Epidermal melanocyte (primary cell): Measurements from ENCODE around the gene PRXL2B.
A peak's percentile ranks its signal among the peaks of the same experiment; 100 is the strongest.

Experiments used
- DNase-seq: peaks from one replicate; pipeline ENCODE4 v3.0.0; 2011; ENCODE audit warnings: low spot score; ENCODE audit not compliant: insufficient read length

The PRXL2B gene

DNA sequence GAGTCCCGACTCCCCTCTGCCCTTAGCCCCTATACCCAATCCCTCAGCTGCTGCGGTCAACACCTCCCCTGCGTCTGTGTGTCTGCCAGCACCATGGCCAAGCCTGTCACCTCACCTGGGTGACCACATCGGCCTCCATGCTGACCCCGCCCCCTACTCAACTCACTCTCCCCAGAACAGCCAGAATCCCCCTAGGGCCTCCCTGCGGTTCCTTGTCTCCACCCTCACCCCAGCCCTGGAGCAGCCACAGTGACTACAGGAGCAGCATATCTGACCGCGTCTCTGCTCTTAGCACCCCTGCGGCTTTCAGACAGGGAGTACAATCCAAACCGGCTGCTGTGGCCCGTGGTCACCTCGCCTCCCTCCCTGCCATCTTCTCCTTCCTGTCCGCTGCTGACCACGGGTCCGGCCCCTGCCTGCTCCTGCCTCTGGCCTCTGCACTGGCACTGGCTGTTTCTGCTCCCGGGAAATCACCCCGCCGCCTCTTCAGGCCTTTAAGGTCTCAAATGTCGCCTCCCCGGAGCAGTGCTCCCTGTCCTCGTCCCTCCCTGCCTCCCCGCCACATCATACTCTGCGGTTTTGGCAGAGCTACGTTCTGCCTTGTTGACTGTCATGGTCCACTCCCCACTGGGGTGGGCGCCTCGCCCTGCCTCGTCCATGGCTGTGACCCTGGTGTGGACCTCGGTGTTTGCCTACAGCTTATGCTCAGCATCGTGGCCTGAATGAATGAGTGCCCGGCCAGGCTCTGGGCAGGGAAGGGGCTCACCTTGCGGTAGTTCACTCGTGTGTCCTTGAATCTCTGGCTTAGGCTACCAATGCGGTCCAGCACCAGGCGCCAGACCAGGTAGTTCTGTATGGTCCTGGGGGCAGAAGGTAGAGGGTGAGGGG, 11.1 kb downstream of the PRXL2B start:
- no peak for DNase-seq

- no peak for DNase-seq
These were observed 11.9 kb downstream of the PRXL2B start for GRCh38 chr1:2598329-2598931.

DNA sequence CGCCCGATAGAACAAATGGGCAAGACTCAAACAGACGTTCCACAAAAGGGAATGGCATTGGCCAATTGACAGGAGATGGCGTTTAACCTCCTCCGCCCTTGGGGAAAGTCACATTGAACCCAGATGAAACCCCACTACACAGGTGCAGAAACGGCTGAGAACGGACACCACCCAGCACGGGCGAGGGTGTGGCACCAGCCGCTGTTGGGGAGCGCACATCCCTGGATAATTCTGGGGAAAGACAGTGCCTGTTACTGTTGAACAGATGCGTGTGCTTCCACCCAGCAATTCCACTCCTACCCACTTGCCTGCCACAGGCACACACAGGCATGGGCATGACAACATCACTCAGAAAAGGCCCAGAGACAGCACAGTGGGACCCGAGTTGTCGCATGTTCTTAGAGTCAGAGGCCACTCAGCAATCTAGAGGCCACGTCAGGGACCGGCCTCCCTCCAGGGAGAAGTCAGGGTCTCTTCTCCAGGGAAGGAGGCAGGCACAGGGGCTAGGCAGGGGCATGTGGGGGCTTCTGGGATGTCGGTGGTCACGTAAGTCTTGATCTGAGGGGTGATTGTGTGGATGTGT, 15.2 kb downstream of the PRXL2B start:
- DNase-seq, result no peak

- no peak for DNase-seq
These were observed 15.8 kb downstream of the PRXL2B start for GRCh38 chr1:2602311-2602835.

- no peak for DNase-seq
These were observed 16.4 kb downstream of the PRXL2B start for GRCh38 chr1:2602866-2603520.

DNA sequence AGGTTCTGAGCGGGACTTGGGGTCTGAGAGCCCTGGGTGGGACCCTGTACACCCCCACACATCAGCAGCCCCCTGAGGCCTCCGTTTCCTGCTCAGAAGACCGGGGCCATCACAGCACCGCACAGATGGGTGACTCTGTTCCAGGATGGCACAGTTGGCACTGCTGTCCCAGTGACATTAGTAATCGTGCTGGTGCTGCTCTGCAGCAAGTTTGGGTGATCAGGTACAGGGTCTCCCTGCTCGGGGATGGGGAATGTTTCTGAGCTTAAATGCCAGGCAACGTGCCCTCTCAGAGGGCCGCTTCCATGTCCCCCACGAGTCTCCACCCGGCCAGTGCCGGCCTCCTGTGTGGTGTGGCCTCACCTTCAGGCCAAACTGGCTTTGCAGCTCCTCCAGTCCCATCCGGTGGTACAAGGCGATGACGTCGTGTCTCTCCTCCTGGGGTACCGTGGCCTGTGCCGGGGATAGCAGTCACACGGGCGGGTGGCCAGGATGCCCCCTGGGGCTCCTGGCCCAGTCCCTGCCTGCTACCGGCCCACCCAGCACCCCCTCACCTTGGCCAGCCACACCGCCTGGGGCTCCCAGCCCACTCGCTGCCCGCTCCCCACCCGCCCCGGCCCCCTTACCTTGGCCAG, 17.1 kb downstream of the PRXL2B start:
- no peak for DNase-seq

GRCh38 chr1:2604156-2604843, 17.7 kb downstream of the PRXL2B start:
- DNase-seq, result no peak

DNA sequence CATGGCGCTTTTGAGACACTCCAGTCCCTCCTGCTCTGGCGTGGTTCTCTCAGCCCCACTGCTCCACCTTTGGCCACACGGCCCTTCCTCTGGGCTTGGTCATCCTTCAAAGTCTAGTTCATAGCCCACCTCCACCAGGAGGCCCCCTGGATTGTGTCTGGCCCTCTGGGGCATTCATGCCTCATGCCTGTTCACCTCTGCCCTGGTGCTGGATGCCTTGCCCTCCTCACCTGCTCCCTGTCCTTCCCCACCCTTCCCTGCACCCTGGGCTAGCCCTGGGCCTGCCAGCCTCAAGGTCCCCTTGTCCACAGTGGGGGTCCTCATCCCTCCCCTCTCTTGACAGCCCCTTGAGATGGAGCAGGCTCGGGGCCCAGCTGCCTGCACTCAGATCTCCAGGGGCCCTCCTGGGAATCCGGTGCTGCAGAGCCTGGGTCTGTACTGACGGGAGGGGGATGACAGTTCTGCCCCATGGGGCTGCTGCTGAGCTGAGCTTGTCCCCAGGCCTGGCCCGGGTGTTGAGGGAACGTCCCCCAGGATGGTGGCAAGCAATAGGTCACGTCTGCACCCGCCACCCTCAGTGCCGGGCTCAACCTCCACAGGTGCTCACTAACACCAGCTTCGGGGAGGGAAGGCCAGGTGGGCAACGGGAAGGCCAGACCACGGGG, 18.4 kb downstream of the PRXL2B start:
- DNase-seq, result no peak

- no peak for DNase-seq
These were observed 19.2 kb downstream of the PRXL2B start for GRCh38 chr1:2605509-2606395.

- no peak for DNase-seq
These were observed 19.9 kb downstream of the PRXL2B start for GRCh38 chr1:2606396-2606880.

GRCh38 chr1:2606881-2607621, 20.5 kb downstream of the PRXL2B start:
- DNase-seq, result no peak

GRCh38 chr1:2607641-2608091, 21.1 kb downstream of the PRXL2B start:
- DNase-seq, result no peak

DNA sequence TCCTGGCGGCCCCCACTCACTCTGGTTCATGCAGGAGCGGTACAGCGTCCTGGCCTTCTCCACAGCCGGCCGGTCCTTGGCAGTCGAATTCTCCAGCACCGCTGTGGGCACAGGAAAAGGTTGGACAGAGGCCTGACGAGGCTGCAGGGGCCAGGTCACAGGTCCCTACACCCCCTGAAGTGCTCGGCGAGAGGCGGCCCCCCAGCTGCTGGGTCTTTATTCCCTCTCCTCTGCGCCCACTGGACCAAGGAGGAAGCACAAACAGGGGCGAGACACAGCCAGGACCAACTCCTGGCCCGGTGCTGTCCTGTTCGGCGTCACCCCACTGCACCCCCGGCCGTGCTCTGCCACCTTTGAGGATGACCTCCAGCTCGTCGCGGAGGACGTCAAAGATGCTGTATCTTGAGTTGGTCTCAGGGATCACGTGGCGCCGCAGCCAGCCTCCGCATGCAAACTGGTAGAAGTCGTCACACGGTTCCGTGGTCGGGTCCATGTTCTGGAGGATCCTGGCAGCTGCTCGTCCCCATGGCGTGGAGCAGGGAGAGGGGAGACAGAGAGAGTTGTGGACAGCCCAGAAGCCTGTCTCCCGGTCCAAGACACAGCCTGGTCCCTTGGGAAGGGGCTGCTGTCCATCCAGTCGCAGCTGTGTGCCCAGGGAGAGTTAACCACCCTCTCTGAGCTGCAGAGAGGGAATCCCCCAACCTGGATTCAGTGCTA, 22.9 kb downstream of the PRXL2B start:
- DNase-seq, result no peak

DNA sequence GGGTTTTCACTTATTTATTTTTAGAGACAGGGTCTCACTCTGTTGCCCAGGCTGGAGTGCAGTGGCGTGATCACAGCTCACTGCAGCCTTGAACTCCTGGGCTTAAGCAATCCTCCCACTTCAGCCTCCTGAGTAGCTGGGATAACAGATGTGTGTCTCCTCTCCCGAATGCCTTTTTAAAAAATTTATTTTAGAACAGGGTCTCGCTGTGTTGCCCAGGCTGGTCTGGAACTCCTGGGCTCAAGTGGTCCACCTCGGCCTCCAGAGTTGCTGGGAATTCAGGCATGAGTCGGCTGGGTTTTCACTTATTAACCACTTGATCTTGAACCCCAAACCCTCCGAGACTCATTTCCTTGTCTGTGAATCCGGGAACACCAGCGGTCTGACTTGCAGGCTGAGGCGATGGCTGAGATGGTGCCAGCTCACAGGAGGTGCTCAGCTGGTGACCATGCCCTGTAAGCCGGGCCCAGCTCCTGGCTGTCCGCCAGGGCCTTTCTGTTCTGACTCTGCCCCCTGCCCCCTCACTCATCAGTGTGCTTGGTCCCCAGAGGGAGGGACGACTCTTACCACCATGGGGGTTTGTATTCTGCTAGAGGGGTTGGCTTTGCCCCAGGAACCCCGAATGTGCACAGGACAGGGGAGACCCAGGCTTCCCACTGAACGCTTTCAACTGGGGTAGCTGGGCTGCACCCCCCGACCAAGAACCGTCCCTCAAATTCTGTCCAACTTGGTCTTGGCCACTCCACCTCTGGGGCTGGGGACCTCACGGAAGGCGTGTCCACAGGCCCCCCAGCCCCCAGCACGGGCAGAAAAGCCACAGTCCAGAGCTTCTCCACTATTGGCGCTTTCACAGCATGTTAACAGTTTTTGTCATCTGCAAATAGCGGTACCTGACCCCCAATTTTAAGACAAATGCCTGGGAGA, 23.7 kb downstream of the PRXL2B start:
- DNase-seq, result no peak

DNA sequence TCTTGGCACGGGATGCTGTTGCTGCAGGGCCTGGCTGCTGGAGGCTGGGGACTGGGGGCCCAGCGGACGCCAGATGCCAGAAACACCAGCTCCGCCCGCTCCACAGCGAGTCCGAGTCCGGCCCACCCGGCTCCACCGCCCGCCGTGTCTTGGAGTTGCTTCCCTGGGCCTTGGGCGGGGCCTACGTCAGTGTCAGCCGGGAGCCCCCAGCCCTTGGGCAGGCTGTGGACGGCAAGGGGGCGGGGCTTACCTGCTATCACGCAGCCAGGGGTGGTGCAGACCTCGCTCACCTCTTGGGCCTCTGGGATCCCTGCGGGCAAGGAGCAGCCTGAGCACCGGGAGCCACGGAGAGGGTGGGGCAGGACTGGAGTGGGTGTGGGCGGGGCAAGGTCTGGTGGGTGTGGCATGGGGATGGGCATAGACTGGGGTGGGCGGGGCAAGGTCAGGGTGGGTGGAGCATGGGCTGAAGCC, 24.5 kb downstream of the PRXL2B start:
- peak; percentile 39 for DNase-seq
